PFSK-1 (cell line): Measurements from ENCODE around the gene DCTN3.

Experiments
- FOXP2 ChIP-seq: optimal IDR thresholded peaks from 2 replicates; pipeline ENCODE3; 2011; ENCODE audit warnings: borderline replicate concordance, control low read depth, inconsistent platforms; ENCODE audit not compliant: insufficient read depth; ENCODE audit errors: extremely low read length, extremely low read depth
- POLR2AphosphoS5 ChIP-seq: IDR thresholded peaks from 2 replicates; pipeline ENCODE4 v1.6.1; 2012; ENCODE audit warnings: low read depth, mild to moderate bottlenecking, control low read depth, low read length, moderate library complexity
- REST ChIP-seq, 2 experiments: IDR thresholded peaks; 2 replicates each; pipeline versions ENCODE4 v1.6.1 to v1.8.0; 2011 to 2012; ENCODE audit warnings: low read depth in 2 of 2, low read length in 2 of 2, control low read depth in 1 of 2, inconsistent platforms in 1 of 2, mild to moderate bottlenecking in 1 of 2, moderate library complexity in 1 of 2; ENCODE audit not compliant: insufficient read depth in 1 of 2
- SIN3A ChIP-seq: IDR thresholded peaks from 2 replicates; pipeline ENCODE4 v1.6.1; 2012; ENCODE audit warnings: mild to moderate bottlenecking, low read length, moderate library complexity, borderline replicate concordance; ENCODE audit not compliant: insufficient read depth
- TAF1 ChIP-seq: IDR thresholded peaks from 2 replicates; pipeline ENCODE4 v1.6.1; 2012; ENCODE audit warnings: low read length, control low read depth, borderline replicate concordance; ENCODE audit not compliant: insufficient read depth

DCTN3 gene

GRCh38 chr9:34606190-34606589 lies 14.1 kb downstream of the DCTN3 start:
- TF ChIP-seq SIN3A, result no peak
- no peak for TF ChIP-seq POLR2AphosphoS5
- no peak for TF ChIP-seq FOXP2
- TF ChIP-seq REST (IDR thresholded peaks at IDR 0.05; ENCODE audit: insufficient read depth in 1 of 2, low read depth in 2 of 2, low read length in 2 of 2), result no peak
- no peak for TF ChIP-seq TAF1

- no peak for TF ChIP-seq TAF1
- no peak for TF ChIP-seq REST (IDR thresholded peaks at IDR 0.05; ENCODE audit: insufficient read depth in 1 of 2, low read depth in 2 of 2, low read length in 2 of 2)
- TF ChIP-seq FOXP2, result no peak
- no peak for TF ChIP-seq SIN3A
- no peak for TF ChIP-seq POLR2AphosphoS5
Observed at GRCh38 chr9:34603610-34604231, 16.6 kb downstream of the DCTN3 start.

- TF ChIP-seq SIN3A, result no peak
- no peak for TF ChIP-seq TAF1
Observed at GRCh38 chr9:34601937-34602573, 18.2 kb downstream of the DCTN3 start.

- TF ChIP-seq FOXP2 (no peak), POLR2AphosphoS5 (no peak), TAF1 (no peak), REST (IDR thresholded peaks at IDR 0.05; ENCODE audit: insufficient read depth in 1 of 2, low read depth in 2 of 2, low read length in 2 of 2) (no peak), SIN3A (no peak)
Observed at GRCh38 chr9:34600908-34601307, 19.4 kb downstream of the DCTN3 start.

- TF ChIP-seq TAF1 (no peak), POLR2AphosphoS5 (no peak), REST (IDR thresholded peaks at IDR 0.05; ENCODE audit: insufficient read depth in 1 of 2, low read depth in 2 of 2, low read length in 2 of 2) (no peak), SIN3A (no peak), FOXP2 (no peak)
Observed at GRCh38 chr9:34599546-34599945, 20.7 kb downstream of the DCTN3 start.
